Activated T-cell treated with anti-CD3 and anti-CD28 coated beads, Interleukin-2, amount 50 U/mL, for 1 hour (primary cell): ENCODE results near the gene KRTAP5-1.
"Not testable (repeated sequence)": the region's sequence is repeated elsewhere in the genome, so short reads cannot be mapped to it uniquely, and the experiment has no call there.

Experiments
- DNase-seq: peaks from one replicate; pipeline ENCODE4 v3.0.0-alpha.2; 2020

The KRTAP5-1 gene

DNA sequence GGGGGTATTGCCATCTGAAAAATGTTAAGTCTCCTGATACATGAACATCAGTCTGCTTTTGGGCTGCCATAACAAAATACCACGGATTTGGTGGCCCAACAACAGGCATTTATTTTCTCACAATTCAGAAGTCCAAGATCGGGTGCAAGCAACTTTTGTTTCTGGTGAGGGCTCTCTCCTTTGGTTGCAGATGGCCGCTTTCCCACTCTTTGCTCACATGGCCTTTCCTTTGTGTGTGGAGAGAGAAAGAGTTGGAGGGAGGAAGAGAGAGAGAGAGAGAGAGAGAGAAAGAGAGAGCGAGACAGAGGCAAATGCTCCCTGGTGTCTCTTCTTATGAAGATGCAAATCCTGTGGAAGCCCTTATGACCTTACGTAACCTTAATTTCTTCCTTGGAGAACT, 15.5 kb upstream of the KRTAP5-1 start:
- no peak for DNase-seq

DNA sequence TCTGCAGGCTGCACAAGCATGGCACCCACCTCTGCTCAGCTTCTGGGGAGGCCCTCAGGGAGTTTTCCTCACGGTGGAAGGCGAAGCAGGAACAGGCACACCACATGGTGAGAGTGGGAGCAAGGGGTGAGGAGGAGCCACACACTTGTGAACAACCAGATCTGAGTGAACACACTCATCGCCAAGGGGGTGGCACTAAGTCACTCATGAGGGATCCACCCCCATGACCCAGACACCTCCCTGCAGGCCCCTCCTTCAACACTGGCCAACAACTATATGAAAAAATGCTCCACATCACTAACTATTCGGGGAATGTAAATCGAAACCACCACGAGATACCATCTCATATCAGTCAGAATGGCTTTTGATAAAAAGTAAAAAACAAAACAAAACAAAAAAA, 13.7 kb upstream of the KRTAP5-1 start:
- DNase-seq: no peak

DNA sequence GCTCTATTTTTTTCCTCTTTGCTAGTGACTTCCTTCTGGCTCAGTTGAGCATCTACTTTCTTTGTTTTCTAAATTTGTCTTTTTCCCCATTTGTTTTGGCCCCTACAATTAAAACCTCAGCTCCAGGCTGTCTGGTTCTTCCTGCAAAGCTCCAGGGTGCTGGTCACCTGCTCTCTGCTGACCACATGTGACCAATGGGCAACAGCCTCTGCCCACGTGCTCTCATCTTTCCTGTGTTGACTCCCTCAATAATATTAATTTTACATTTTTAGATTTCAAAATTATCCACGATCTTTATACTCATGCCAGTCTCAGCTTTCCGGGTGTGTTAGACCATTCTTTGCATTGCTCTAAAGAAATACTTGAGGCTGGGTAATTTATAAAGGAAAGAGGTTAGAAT, 13.3 kb upstream of the KRTAP5-1 start:
- not testable (repeated sequence) for DNase-seq

DNA sequence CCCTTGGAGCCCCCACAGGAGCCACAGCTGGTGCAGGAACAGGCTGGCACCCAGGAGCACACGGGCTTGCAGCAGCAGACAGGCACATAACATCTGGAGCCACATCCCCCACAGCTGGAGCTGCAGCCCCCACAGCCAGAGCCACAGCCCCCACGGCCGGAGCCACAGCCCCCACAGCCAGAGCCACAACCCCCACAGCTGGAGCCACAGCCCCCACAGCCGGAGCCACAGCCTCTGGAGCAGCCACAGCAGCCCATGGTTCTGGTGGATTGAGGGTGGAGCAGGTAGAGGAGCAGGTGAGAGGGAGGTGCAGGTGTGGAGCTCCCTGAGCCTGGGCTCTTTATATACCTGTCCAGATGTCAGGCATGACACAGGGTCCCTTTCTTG, 12.9 kb upstream of the KRTAP5-1 start, which contains the start of gene KRTAP5-2:
Gene KRTAP5-2 (minus strand): TSS at position 301 of the 387 bp plus-strand sequence. CDS start 44 bp downstream, at position 257.
- no peak for DNase-seq

DNA sequence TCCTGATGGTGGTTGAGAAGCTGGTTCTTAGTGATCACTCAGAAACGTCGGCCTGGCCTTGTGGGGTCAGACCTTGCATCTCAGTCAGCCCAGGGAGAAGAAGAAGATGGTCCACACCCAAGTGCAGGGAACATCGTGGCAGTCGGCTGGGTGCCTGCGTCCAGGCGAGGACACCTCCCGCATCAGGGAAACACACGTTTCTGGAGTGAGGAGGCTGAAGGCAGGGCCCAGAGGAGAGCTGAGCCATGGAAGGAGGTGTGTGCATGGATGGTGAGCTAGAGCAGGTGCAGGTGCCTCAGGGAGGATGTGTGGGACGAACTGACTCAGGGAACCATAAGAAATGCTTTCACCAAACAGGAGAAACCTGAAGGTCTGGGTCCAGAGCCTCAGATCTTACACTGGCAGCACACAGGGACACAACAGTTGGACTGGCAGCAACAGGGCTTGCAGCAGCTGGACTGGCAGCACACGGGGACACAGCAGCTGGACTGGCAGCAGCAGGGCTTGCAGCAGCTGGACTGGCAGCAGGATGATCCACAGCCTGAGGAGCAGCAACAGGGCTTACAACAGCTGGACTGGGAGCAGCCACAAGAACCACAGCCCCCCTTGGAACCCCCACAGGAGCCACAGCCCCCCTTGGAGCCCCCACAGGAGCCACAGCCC, 12.4 kb upstream of the KRTAP5-1 start:
- DNase-seq: no peak

DNA sequence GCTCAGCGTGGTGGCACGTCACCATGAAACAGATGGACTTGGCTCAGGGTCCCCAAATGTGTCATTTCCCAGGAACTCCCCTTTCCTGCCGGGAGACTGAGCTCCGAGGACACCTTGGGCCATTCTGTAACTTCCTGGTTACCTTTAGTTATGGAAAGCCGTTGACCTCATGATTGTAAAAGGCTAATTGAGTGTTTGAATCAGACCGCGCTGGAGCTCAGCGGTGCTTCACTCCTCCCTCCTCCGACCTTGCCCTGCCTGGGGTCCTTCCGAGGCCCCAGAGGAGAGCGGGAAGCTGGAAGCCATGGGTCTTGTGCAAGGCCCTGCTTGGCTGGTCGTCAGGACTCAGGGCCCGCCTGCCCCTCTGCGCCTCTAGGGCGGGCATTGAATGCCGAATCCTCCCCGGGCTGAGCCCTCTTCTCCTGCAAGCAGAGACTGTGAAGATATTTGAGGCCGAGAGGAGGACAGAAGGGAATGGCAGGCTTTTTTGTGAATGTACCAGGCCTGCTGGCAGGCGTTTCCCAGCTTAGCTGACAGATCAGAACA, 11.6 kb upstream of the KRTAP5-1 start:
- not testable (repeated sequence) for DNase-seq

DNA sequence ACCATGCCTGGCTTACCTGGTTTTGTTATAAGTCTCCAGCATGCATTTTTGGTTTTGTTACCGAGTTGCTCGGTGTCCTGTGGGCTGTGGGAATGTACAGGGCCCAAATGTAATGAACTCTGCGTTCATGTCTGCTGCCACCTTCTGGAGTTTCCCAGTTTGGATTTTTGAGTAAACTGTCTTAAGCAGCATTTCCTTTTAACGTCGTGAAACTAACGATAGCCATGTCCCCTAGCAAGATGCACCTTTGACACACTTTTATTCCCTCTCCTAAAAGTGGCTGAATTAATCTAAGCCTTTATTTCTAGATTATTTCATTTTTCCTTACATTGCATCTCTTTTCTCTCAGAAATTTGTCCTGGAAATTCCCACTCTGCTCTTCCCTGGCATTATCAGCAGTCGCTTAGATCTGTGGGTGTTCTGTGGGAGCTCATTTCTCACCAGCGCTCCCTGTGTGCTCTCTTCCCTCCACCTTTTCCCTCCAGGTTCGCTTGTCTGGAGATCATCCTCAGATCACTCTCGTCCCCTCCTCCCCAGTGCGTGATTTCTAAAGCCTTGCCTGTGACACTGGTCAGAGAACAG, 11.0 kb upstream of the KRTAP5-1 start:
- not testable (repeated sequence) for DNase-seq

DNA sequence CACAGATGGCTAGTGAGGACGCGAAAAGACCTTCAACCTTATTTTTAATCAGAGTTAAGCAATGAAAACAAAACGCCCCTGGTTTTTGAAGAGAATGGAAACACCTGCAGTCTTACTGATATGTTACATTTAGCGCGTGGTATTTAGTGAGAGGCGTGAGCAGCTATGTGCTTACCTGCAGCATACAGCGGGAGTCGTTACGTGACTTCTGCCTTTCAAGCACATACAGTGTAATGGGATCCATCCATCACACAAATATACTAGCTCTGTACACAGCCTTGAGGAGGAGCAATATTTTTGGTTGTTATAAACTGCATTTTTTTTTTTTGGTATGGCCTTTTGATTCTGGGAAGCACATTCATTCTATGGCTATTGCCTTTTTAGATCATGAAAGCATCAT, 7.5 kb upstream of the KRTAP5-1 start:
- DNase-seq: no peak

DNA sequence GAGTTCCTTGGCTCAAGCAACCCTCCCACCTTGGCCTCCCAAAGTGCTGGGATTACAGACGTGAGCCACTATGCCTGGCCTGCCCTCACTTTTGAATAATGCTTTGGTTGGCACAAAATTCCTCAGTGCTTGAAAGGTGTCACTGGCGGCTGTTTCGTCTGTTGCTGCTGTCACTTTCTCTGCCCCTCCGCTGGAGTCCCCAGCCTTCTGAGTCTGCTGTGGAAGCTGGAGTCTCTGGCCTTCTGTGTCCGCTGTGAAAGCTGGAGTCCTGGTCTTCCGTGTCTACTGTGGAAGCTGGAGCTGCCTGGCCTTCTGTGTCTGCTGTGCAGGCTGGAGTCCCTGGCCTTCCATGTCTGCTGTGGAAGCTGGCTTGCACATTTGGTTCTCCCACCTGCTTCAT, 4.9 kb upstream of the KRTAP5-1 start:
- no peak for DNase-seq

DNA sequence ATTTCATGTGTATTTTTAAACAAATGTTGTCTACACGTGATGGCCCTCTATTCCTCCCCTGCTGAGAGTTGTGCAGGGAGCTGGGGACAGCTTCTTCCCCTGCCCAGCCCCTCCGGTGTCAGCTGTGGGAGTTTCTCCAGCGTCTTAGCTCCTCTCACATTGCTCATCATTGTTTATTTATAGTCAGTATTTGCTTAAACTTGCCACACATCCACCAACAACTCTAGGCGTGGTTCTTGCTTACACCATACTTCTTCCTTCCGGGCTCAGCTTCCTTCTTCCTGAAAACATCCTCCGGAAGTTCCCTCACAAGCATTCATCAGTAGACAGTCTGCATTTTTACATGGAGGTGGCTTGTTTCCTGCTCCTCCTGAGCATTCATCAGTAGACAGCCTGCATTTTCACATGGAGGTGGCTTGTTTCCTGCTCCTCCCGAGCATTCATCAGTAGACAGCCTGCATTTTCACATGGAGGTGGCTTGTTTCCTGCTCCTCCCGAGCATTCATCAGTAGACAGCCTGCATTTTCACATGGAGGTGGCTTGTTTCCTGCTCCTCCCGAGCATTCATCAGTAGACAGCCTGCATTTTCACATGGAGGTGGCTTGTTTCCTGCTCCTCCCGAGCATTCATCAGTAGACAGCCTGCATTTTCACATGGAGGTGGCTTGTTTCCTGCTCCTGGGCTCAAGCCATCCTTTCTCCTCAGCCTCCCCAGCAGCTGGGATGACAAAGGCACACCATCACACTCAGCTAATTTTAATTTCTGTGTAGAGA, 4.3 kb upstream of the KRTAP5-1 start:
- DNase-seq: not testable (repeated sequence)

DNA sequence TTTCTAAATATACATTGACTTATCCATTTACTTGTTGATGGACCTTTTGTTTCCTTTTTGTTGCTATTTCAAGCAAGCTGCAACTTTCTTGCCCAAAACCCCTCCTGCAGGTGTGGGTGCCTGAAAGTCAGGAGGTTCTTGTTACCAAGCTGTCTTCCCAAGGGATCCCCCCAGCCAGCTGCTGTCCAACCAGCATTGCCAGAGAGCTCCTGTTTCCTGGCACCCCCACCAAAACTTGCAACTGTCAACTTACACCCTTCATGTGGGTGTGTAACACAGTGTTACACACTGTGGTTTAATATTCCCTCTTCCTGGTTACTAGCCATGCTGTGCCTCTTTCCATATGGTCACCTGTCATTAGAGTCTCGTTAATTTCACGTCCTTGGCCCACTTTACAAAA, 1.6 kb upstream of the KRTAP5-1 start:
- DNase-seq: no peak

DNA sequence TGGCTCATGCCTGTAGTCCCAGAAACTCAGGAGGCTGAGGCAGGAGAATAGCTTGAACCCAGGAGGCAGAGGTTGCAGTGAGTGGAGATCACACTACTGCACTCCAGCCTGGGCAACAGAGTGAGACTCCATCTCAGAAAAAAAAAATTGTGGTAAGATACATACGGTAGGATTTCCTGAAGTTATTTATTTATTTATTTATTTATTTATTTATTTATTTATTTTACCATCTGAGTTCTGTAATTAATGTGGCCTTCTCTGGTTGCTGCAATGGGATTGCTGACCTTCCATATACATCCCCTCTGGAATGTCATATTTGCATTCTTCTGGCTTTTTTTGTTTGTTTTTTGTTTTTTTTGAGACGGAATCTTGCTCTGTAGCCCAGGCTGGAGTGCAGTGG, 2.2 kb downstream of the KRTAP5-1 start:
- not testable (repeated sequence) for DNase-seq

DNA sequence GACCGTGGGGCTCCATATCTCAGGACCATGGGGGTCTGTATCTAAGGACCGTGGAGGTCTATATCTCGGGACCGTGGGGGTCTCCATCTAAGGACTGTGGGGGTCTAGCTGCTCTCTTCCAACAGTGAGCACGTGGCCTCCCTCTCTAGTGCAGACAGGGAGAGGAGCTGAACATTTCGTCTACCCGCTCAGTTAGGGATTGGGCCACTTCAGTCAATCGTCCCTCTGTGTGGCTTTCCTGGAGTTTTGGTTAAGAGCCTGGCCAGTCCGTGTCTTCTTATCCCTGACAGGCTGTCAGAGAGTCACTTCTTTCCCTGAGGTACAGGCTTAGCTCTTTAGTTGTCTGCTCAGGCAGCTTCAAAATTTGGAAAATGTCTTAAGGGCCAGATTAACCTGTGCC, 3.1 kb downstream of the KRTAP5-1 start:
- no peak for DNase-seq

DNA sequence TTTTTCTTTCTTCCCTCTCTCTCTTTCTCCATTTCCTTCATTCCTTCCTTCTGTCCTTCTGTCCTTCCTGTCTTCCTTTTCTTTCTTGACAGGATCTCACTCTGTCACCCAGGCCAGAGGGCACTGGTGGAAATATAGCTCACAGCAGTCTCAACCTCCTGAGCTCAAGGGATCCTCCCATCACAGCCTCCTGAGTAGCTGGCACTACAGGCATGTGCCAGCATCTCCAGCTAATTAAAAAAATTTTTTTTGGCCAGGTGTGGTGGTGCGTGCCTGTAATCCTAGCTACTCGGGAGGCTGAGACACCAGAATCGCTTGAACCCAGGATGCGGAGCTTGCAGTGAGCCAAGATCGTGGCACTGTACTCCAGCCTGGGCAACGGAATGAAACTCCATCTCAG, 8.3 kb downstream of the KRTAP5-1 start:
- peak; percentile 9 for DNase-seq

DNA sequence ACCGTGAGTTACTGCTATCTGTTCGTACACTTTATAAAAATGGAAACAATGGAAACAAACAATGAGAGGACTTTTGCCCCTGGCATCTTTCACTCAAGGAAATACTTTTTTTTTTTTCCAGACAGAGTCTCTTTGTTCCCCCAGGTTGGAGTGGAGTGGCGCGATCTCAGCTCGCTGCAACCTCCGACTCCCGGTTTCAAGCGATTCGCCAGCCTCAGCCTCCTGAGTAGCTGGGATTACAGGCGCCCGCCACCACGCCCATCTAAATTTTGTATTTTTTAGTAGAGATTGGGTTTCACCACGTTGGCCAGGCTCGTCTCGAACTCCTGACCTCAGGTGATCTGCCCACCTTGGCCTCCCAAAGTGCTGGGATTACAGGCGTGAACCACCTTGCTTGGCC, 9.3 kb downstream of the KRTAP5-1 start:
- peak; percentile 8 for DNase-seq

DNA sequence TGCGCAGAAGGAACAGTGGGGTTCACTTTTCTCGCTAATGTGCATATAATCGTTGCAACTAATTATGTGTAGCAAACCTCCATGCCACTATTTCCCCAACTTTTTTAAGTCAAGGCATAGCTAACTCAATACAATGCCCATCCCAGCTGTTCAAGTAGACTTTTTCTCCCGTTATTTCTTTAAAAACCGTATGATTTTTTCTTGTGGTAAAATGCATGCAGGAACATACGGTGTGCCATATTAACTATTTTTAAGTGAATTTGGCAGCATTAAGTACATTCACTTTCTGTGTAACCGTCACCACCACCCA, 10.2 kb downstream of the KRTAP5-1 start:
- DNase-seq: no peak

DNA sequence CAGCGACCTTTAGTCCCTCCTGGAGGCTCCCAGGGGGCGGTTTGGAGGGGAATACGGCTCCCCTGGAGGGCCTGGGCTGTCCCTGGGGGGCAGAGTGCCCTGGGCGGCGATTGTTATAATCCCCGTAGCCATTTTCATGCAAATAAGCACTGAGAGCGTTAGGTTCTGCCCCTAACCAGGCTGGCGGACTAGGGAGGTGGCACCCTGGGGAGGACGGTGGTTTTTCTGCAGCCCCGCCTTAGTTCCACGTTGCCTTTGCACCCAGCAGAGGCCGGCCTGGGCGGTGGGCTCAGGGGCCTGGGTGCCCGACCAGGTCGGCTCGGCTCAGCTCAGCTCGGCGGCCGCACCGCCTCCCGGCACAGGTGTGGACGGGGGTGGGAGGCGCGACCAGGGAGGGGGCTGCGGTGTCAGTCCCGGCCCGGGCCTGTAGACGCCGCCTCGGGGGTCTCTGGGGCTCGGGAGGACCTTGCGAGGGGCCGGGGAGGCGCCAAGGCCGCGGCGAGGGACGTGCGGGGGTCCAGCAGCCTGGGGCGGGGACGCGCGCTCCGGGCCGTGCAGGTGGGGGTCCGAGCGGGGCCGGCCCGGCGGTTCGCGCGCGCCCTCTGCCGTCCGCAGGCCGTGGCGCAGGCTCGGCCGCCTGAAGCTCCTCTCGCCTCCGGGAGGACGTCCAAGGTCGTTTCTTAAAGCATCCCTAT, 10.7 kb downstream of the KRTAP5-1 start:
- peak; percentile 76 for DNase-seq

DNA sequence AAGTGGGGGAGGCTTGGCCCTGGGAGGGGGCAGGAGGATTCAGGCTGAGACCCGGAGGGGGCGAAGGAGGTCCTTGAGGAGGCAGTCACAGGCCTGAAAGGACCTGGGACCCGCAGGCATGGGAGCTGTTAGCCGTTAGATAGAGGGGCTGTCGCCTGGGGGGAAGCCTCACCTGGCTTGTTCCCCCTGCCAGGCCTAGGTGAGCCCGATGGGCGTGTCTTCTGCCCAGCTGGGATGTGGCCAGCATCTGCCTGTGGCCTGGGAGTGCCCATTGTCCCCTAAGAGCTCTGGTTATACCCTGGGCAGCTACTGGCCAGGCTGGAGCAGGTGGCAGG, 11.2 kb downstream of the KRTAP5-1 start:
- DNase-seq: no peak

DNA sequence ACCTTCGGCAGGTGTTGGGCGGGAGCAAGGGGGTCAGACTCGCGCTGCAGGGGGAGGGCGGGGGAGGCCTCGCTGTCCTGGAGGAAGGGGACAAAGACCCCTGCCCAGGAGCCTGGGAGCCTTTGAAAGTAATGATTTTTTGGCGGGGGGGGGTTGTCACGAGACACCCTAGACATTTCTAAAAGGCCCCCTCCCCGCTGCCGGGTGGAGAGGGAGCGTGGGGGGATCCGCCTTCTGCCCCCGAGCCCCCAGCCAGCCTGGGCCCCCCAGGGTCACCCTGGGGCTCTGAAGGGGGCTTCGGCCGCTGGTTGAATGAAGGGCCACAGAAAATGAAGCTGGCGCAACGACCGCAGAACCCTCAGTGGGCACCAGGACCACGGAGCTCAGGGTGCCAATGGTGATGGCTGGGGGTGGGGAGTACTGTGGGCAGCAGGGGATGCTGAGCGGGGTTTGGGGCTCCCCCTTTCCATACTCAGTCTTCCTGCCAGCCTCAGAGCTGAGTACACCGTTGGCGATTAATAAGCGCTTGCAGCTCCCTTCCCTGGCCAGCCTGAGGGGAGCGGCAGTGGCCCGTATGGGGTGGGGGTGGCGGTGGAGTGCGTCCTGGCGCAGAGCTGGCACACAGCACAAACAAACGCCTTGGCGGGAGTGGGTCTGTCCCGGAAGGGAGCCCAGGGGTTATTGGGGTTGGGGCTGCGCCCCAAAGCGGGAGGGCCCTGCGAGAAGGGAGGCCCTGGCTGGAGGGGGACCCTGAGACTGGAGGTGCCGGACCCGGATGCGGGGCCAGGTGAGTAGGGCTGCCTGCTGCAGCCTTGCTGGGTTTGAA, 11.8 kb downstream of the KRTAP5-1 start:
- peak; percentile 62 for DNase-seq

DNA sequence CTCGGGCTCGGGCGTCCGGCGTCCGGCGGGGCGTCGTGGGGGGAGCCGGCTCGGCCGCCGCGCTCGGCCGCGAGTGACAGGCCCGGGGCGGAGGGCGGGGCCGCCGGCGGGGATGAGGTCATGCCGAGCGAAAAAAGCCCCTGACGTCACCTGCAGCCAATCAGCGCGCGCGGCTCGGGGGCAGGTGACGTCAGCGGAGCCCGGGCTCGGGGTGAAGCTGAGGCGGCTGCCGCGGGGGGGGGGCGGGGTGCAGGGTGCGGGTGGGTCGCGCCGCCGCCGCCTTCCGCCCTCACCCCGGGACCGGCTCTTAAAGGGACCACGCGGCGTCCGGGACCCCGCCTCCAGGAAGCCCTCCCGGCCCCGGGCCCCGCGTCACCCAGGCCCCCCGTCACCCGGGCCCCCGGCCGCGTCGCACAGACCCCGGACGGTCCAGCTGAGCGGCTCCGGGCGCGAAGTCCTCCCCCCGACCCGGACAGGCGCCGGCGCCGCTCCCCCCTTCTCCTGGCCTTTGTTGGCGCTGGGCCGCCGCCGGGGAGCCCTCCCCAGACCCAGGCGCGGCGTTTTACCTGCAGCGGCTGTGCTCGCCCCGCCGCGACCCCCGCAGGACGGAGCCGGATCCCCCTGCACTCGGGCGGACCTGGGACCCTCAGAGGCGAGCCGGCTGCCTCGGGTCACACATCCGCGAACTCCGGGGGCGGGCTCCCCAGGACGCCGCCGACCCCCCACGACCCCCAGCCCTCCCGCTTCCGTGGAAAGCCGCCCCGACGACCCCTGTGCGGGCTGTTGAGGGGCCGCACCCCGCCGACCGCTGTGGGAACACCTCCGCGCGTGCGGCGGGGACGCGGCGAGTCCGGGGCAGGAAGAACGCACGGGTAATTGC, 12.6 kb downstream of the KRTAP5-1 start, which contains the start of gene DUSP8:
Gene DUSP8 (minus strand): TSS at position 75 of the 880 bp plus-strand sequence. CDS start 6,445 bp downstream, outside the sequence.
- peak; percentile 96 for DNase-seq

DNA sequence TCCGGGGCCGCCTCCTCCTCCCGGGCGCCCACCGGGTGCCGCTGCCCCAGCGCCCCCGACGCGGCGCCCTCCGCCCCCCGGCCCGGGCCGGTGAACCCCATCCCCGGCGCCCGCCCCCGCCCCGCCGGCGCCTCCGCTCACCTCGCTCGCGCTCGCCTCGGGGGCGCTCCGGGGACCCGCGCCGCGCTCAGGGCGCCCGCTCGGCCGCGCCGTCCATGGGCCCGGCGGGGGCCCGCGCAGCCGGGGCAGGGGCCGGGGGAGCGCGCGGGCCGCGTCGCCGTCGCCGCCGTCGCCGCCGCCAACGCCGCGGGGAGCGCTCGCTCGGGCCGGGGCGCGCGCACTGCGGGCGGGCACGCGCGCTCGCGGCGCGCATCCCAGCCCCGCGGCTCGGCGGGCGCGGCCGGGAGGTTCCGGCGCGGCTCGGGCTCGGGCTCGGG, 13.3 kb downstream of the KRTAP5-1 start:
- DNase-seq: no peak
